WTC11 (cell line): ENCODE data around the gene KLHL30.

Experiments used
- ETV6 ChIP-seq: sonication (generic); formaldehyde crosslinking; IDR thresholded peaks from 2 replicates; pipeline ENCODE4 v1.8.1; 2022; ENCODE audit warnings: mild to moderate bottlenecking, missing genetic modification reagents
- NFE2L1 ChIP-seq: sonication (generic); formaldehyde crosslinking; IDR thresholded peaks from 2 replicates; pipeline ENCODE4 v1.8.1; 2023; ENCODE audit warnings: missing genetic modification reagents
- TCF7 ChIP-seq: sonication (generic); formaldehyde crosslinking; IDR thresholded peaks from 2 replicates; pipeline ENCODE4 v1.8.0; 2022; ENCODE audit warnings: mild to moderate bottlenecking, low read depth, missing genetic modification reagents, moderate library complexity
- TF ChIP-seq, protein P1 (sequence below): fragments of 200-600 bp; IDR thresholded peaks from 2 replicates; pipeline ENCODE4 v1.8.0; 2022; ENCODE audit warnings: antibody characterized with exemption
- TF ChIP-seq, protein P2 (sequence below): sonication (generic); formaldehyde crosslinking; IDR thresholded peaks from 2 replicates; pipeline ENCODE4 v1.8.0; 2022; ENCODE audit warnings: missing genetic modification reagents
- TF ChIP-seq, protein P3 (sequence below): fragments of 250-450 bp; sonication (Bioruptor Pico); IDR thresholded peaks from 2 replicates; pipeline ENCODE4 v1.9.0; 2021; ENCODE audit warnings: mild to moderate bottlenecking
- TF ChIP-seq, protein P4 (sequence below): sonication (generic); formaldehyde crosslinking; IDR thresholded peaks from 2 replicates; pipeline ENCODE4 v1.8.1; 2023; ENCODE audit warnings: mild to moderate bottlenecking, missing genetic modification reagents, borderline replicate concordance
- TF ChIP-seq, protein P5 (sequence below): sonication (generic); formaldehyde crosslinking; IDR thresholded peaks from 2 replicates; pipeline ENCODE4 v1.8.1; 2023; ENCODE audit warnings: mild to moderate bottlenecking, missing genetic modification reagents, moderate library complexity

DNA sequence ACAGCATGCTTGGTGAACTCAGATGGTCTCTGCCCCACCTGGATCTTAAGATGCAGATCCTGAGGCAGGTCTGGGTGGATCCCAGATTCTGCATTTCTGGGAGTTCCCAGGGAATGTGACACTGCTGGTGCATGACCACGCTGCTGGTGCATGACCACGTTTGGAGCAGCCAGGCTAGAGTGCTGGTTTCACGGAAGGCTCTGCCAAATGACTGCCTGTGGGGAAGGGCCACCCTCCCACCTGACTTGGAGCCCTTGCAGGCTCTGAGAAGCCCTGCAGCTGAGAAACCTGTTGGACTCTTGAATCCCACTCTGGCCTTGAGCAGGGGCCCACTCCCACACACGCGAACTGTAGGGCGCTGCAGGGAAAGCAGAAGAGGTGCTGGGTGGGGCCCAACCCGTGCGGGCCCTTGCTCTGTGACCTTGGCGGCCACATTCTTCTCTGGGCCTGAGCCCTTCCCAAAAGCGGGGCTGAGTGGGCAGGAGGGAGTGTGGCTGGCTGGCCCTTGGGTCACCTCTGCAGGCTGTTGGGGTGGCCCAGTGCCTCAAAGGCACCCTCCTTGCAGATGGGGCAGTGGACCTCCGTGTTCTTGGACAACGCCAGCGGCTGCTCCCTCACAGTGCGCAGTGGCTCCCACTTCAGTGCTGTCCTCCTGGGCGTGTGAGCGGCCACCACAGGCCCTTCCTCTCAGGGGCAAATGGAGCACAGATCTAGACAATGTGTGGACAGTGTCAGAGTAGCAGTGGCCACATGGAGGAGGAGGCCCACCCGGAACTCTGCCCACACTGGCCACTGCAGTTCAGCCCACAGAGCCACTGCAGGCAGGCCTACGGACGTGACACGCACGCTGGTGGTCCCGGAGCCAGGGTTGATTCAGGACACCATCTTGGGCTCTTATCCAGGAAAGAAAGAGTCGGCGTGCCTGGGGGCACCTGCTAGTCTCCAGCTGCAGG lies 28.2 kb downstream of the KLHL30 start:
- no peak for TF ChIP-seq TCF7 (CRISPR knock-in tag)
- TF ChIP-seq, protein P1, sequence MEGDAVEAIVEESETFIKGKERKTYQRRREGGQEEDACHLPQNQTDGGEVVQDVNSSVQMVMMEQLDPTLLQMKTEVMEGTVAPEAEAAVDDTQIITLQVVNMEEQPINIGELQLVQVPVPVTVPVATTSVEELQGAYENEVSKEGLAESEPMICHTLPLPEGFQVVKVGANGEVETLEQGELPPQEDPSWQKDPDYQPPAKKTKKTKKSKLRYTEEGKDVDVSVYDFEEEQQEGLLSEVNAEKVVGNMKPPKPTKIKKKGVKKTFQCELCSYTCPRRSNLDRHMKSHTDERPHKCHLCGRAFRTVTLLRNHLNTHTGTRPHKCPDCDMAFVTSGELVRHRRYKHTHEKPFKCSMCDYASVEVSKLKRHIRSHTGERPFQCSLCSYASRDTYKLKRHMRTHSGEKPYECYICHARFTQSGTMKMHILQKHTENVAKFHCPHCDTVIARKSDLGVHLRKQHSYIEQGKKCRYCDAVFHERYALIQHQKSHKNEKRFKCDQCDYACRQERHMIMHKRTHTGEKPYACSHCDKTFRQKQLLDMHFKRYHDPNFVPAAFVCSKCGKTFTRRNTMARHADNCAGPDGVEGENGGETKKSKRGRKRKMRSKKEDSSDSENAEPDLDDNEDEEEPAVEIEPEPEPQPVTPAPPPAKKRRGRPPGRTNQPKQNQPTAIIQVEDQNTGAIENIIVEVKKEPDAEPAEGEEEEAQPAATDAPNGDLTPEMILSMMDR: no peak
- TF ChIP-seq, protein P2, sequence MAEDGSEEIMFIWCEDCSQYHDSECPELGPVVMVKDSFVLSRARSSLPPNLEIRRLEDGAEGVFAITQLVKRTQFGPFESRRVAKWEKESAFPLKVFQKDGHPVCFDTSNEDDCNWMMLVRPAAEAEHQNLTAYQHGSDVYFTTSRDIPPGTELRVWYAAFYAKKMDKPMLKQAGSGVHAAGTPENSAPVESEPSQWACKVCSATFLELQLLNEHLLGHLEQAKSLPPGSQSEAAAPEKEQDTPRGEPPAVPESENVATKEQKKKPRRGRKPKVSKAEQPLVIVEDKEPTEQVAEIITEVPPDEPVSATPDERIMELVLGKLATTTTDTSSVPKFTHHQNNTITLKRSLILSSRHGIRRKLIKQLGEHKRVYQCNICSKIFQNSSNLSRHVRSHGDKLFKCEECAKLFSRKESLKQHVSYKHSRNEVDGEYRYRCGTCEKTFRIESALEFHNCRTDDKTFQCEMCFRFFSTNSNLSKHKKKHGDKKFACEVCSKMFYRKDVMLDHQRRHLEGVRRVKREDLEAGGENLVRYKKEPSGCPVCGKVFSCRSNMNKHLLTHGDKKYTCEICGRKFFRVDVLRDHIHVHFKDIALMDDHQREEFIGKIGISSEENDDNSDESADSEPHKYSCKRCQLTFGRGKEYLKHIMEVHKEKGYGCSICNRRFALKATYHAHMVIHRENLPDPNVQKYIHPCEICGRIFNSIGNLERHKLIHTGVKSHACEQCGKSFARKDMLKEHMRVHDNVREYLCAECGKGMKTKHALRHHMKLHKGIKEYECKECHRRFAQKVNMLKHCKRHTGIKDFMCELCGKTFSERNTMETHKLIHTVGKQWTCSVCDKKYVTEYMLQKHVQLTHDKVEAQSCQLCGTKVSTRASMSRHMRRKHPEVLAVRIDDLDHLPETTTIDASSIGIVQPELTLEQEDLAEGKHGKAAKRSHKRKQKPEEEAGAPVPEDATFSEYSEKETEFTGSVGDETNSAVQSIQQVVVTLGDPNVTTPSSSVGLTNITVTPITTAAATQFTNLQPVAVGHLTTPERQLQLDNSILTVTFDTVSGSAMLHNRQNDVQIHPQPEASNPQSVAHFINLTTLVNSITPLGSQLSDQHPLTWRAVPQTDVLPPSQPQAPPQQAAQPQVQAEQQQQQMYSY (CRISPR knock-in tag): no peak
- TF ChIP-seq, protein P3, sequence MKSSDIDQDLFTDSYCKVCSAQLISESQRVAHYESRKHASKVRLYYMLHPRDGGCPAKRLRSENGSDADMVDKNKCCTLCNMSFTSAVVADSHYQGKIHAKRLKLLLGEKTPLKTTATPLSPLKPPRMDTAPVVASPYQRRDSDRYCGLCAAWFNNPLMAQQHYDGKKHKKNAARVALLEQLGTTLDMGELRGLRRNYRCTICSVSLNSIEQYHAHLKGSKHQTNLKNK (CRISPR knock-in tag): no peak
- TF ChIP-seq ETV6 (CRISPR knock-in tag): no peak
- TF ChIP-seq NFE2L1: no peak
- TF ChIP-seq, protein P4, sequence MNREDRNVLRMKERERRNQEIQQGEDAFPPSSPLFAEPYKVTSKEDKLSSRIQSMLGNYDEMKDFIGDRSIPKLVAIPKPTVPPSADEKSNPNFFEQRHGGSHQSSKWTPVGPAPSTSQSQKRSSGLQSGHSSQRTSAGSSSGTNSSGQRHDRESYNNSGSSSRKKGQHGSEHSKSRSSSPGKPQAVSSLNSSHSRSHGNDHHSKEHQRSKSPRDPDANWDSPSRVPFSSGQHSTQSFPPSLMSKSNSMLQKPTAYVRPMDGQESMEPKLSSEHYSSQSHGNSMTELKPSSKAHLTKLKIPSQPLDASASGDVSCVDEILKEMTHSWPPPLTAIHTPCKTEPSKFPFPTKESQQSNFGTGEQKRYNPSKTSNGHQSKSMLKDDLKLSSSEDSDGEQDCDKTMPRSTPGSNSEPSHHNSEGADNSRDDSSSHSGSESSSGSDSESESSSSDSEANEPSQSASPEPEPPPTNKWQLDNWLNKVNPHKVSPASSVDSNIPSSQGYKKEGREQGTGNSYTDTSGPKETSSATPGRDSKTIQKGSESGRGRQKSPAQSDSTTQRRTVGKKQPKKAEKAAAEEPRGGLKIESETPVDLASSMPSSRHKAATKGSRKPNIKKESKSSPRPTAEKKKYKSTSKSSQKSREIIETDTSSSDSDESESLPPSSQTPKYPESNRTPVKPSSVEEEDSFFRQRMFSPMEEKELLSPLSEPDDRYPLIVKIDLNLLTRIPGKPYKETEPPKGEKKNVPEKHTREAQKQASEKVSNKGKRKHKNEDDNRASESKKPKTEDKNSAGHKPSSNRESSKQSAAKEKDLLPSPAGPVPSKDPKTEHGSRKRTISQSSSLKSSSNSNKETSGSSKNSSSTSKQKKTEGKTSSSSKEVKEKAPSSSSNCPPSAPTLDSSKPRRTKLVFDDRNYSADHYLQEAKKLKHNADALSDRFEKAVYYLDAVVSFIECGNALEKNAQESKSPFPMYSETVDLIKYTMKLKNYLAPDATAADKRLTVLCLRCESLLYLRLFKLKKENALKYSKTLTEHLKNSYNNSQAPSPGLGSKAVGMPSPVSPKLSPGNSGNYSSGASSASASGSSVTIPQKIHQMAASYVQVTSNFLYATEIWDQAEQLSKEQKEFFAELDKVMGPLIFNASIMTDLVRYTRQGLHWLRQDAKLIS (CRISPR knock-in tag): no peak
- TF ChIP-seq, protein P5, sequence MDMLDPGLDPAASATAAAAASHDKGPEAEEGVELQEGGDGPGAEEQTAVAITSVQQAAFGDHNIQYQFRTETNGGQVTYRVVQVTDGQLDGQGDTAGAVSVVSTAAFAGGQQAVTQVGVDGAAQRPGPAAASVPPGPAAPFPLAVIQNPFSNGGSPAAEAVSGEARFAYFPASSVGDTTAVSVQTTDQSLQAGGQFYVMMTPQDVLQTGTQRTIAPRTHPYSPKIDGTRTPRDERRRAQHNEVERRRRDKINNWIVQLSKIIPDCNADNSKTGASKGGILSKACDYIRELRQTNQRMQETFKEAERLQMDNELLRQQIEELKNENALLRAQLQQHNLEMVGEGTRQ (CRISPR knock-in tag): no peak
